LHCN-M2 (cell line): ENCODE measurements around the gene RBM20. TPM values are rescaled to one million over a fixed set of nuclear protein-coding genes. Genes with fewer than 3 reads are reported as not detected.
"Not testable (repeated sequence)": the region's sequence is repeated elsewhere in the genome, so short reads cannot be mapped to it uniquely, and the experiment has no call there.

Experiments
- DNase-seq: peaks from one replicate; pipeline ENCODE4 v3.0.0-alpha.2; 2012; ENCODE audit warnings: low read depth
- polyA plus RNA-seq: library from polyadenylated mRNA; unstranded; fragments of >200 nt; gene quantifications from one replicate; pipeline ENCODE4 v1.2.1, GENCODE V29; 2012; ENCODE audit warnings: missing spikeins
- total RNA-seq: library from RNA; depleted of rRNA; stranded (reverse); fragments of >200 nt; gene quantifications from 2 replicates; pipeline ENCODE4 v1.2.3, GENCODE V29; 2014; rRNA removed

RBM20 gene
- 0.51 and 0.57 TPM in 2 replicates for total RNA-seq
- polyA plus RNA-seq = 0.50 TPM

GRCh38 chr10:110643653-110644597 lies at the start of gene RBM20:
RBM20 (plus strand) TSS chr10:110644336; CDS start chr10:110644455, 119 bp downstream.
- peak; percentile 31 for DNase-seq

- DNase-seq = no peak
These were observed 46.7 kb upstream of the RBM20 start for GRCh38 chr10:110597476-110597875.

GRCh38 chr10:110600487-110601101 lies 43.5 kb upstream of the RBM20 start:
- DNase-seq = peak; percentile 66

- no peak for DNase-seq
These were observed 42.6 kb upstream of the RBM20 start for GRCh38 chr10:110601581-110601980.

GRCh38 chr10:110608087-110608486 lies 36.0 kb upstream of the RBM20 start:
- no peak for DNase-seq

- peak; percentile 14 for DNase-seq
These were observed 34.5 kb upstream of the RBM20 start for GRCh38 chr10:110609605-110610004.

GRCh38 chr10:110610308-110610774 lies 33.8 kb upstream of the RBM20 start:
- DNase-seq = peak; percentile 49

GRCh38 chr10:110610781-110611180 lies 33.4 kb upstream of the RBM20 start:
- DNase-seq = not testable (repeated sequence)

- DNase-seq = no peak
These were observed 32.0 kb upstream of the RBM20 start for GRCh38 chr10:110612087-110612486.

GRCh38 chr10:110612629-110613028 lies 31.5 kb upstream of the RBM20 start:
- DNase-seq = no peak

- DNase-seq = no peak
These were observed 30.7 kb upstream of the RBM20 start for GRCh38 chr10:110613341-110613995.

- DNase-seq = no peak
These were observed 30.1 kb upstream of the RBM20 start for GRCh38 chr10:110613996-110614495.

- DNase-seq = peak; percentile 32
These were observed 28.9 kb upstream of the RBM20 start for GRCh38 chr10:110615057-110615747.

- DNase-seq = no peak
These were observed 27.6 kb upstream of the RBM20 start for GRCh38 chr10:110616493-110617033.

GRCh38 chr10:110617425-110618229 lies 26.5 kb upstream of the RBM20 start:
- DNase-seq = peak; percentile 11

- DNase-seq = no peak
These were observed 25.9 kb upstream of the RBM20 start for GRCh38 chr10:110618230-110618610.

- DNase-seq = no peak
These were observed 24.4 kb upstream of the RBM20 start for GRCh38 chr10:110619514-110620397.

- DNase-seq = no peak
These were observed 23.8 kb upstream of the RBM20 start for GRCh38 chr10:110620398-110620719.

GRCh38 chr10:110623316-110623715 lies 20.8 kb upstream of the RBM20 start:
- DNase-seq = not testable (repeated sequence)
